ENCODE measurements around the gene TRIM63.

DNA sequence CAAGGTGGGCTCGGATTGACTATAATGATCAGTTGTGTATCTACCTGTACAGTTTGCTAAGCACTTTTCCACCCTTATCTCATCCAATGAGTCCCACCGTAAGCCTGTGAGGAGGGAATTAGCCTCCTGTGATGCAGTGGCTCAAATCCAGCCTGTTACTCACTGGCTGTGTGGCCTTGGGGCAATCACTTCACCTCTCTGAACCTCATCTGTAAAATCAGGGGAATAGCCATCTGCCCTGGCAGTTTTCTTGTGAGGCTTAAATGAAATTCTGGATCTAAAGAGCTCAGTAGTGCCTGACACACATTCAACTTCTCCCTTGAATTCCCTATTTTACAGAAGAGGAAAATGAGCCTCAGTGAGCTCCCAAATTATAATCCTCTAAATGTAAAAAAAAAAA, 53.3 kb downstream of the TRIM63 start:
- TF ChIP-seq, protein P1, sequence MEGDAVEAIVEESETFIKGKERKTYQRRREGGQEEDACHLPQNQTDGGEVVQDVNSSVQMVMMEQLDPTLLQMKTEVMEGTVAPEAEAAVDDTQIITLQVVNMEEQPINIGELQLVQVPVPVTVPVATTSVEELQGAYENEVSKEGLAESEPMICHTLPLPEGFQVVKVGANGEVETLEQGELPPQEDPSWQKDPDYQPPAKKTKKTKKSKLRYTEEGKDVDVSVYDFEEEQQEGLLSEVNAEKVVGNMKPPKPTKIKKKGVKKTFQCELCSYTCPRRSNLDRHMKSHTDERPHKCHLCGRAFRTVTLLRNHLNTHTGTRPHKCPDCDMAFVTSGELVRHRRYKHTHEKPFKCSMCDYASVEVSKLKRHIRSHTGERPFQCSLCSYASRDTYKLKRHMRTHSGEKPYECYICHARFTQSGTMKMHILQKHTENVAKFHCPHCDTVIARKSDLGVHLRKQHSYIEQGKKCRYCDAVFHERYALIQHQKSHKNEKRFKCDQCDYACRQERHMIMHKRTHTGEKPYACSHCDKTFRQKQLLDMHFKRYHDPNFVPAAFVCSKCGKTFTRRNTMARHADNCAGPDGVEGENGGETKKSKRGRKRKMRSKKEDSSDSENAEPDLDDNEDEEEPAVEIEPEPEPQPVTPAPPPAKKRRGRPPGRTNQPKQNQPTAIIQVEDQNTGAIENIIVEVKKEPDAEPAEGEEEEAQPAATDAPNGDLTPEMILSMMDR (IDR thresholded peaks at IDR 0.05): no peak
- no peak for TF ChIP-seq EZH2 (IDR thresholded peaks at IDR 0.05; ENCODE audit: borderline replicate concordance, insufficient read depth, low read depth, low read length, poor library complexity, severe bottlenecking)

Data from B cell (primary cell).